Measurements from ENCODE around the gene FSTL5.

Gene FSTL5

DNA sequence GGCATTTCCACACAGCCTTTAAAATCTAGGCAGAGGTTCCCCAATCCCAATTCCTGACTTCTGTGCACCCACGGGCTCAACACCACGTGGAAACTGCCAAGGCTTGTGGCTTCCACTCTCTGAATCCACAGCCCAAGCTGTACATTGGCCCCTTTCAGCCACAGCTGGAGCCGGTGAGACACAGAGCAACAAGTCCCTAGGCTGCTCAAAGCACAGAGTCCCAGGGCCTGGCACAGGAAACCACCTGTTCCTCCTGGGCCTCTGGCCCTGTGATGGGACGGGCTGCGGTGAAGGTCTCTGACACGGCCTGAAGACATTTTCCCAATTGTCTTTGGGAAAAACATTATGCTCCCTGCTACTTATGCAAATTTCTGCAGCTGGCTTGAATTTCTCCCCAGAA is 500.0 kb downstream of the FSTL5 start:
- POLR2A ChIA-PET = no interaction called here
- DNase-seq (ENCODE audit: extremely low spot score) = no peak

DNA sequence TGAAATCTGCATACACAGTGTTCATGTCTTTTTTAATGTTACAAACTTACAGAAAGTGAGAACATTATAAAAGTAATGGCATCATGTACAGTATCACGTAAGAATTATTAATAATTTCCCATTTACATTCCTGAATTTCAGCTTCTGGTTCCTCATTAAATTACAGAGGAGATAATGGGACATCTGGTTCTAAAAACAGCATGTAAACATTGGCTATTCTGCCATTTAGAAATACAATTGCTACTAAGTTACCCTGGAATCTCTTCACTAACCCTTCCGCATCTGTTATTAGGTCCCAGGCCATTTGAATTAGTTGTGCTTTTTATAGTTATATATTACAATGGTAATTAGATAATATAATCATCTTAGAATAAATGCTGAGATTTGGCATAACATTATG is 505.1 kb downstream of the FSTL5 start:
- CTCF ChIA-PET = no interaction called here
- TF ChIP-seq TARDBP (IDR thresholded peaks at IDR 0.05) (no peak), LEF1 (IDR thresholded peaks at IDR 0.05; ENCODE audit: borderline replicate concordance) (no peak)
- POLR2A ChIA-PET = no interaction called here
- DNase-seq (ENCODE audit: extremely low spot score) = no peak

More for the DNA sequence above, 500.0 kb downstream of the FSTL5 start:
- TF ChIP-seq SP1 (IDR thresholded peaks at IDR 0.05) (no peak), FOXM1 (IDR thresholded peaks at IDR 0.05; ENCODE audit: borderline replicate concordance) (no peak), PKNOX1 (IDR thresholded peaks at IDR 0.05) (no peak), LEF1 (IDR thresholded peaks at IDR 0.05; ENCODE audit: borderline replicate concordance) (no peak), ZNF384 (IDR thresholded peaks at IDR 0.05) (no peak), SUZ12 (IDR thresholded peaks at IDR 0.05) (no peak), BHLHE40 (IDR thresholded peaks at IDR 0.05; ENCODE audit: borderline replicate concordance) (no peak)
- CTCF ChIA-PET = interaction anchor here (0.5 kb wide), 1 partner anchor 92 kb away, joined by 4 read pairs; no protein-coding TSS in a partner anchor

DNA sequence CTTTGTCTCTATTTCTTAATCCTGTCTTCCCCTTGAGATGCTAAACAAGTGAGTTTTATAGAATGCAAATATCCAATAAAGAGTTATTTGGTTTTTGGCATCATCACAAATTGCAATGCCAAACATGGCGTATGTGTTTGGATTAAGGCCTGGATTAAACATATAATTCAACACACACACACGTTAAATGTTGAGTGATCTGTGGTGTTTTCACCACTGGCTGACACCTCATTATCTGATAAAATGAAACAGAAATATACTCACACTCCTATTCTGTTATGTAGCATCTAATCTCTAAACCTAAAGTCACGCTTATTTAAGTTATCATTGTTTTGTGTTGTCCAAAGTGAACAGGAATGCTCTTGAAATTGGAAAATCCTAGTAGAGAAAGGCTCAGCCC is 506.2 kb downstream of the FSTL5 start:
- DNase-seq (ENCODE audit: extremely low spot score) = no peak
- CTCF ChIA-PET = no interaction called here
- TF ChIP-seq SUZ12 (IDR thresholded peaks at IDR 0.05) (no peak), LEF1 (IDR thresholded peaks at IDR 0.05; ENCODE audit: borderline replicate concordance) (no peak), PKNOX1 (IDR thresholded peaks at IDR 0.05) (no peak), SP1 (IDR thresholded peaks at IDR 0.05) (no peak), BHLHE40 (IDR thresholded peaks at IDR 0.05; ENCODE audit: borderline replicate concordance) (no peak), HDGF (IDR thresholded peaks at IDR 0.05; ENCODE audit: borderline replicate concordance) (no peak), ZNF384 (IDR thresholded peaks at IDR 0.05) (no peak), ARNT (IDR thresholded peaks at IDR 0.05) (no peak), FOXM1 (IDR thresholded peaks at IDR 0.05; ENCODE audit: borderline replicate concordance) (no peak), CTBP1 (IDR thresholded peaks at IDR 0.05; ENCODE audit: borderline replicate concordance) (no peak), FOXK2 (IDR thresholded peaks at IDR 0.05) (no peak), TARDBP (IDR thresholded peaks at IDR 0.05) (no peak), FOXA1 (IDR thresholded peaks at IDR 0.05) (no peak), ELF4 (IDR thresholded peaks at IDR 0.05) (no peak), L3MBTL2 (conservative IDR thresholded peaks at IDR 0.05) (no peak)
- POLR2A ChIA-PET = no interaction called here

- no peak for DNase-seq (ENCODE audit: extremely low spot score)
- ChIA-PET CTCF (no interaction called here), POLR2A (no interaction called here)
- TF ChIP-seq SP1 (IDR thresholded peaks at IDR 0.05) (no peak), ZNF384 (IDR thresholded peaks at IDR 0.05) (no peak), FOXK2 (IDR thresholded peaks at IDR 0.05) (no peak), BHLHE40 (IDR thresholded peaks at IDR 0.05; ENCODE audit: borderline replicate concordance) (no peak), ARNT (IDR thresholded peaks at IDR 0.05) (no peak), FOXA1 (IDR thresholded peaks at IDR 0.05) (no peak), CTBP1 (IDR thresholded peaks at IDR 0.05; ENCODE audit: borderline replicate concordance) (no peak), HDGF (IDR thresholded peaks at IDR 0.05; ENCODE audit: borderline replicate concordance) (no peak), SUZ12 (IDR thresholded peaks at IDR 0.05) (no peak), TARDBP (IDR thresholded peaks at IDR 0.05) (no peak), LEF1 (IDR thresholded peaks at IDR 0.05; ENCODE audit: borderline replicate concordance) (no peak), FOXM1 (IDR thresholded peaks at IDR 0.05; ENCODE audit: borderline replicate concordance) (no peak), PKNOX1 (IDR thresholded peaks at IDR 0.05) (no peak), NFRKB (IDR thresholded peaks at IDR 0.05) (no peak), L3MBTL2 (conservative IDR thresholded peaks at IDR 0.05) (no peak), ELF4 (IDR thresholded peaks at IDR 0.05) (no peak)
Measured at GRCh38 chr4:161656594-161656993, 507.2 kb downstream of the FSTL5 start.

DNA sequence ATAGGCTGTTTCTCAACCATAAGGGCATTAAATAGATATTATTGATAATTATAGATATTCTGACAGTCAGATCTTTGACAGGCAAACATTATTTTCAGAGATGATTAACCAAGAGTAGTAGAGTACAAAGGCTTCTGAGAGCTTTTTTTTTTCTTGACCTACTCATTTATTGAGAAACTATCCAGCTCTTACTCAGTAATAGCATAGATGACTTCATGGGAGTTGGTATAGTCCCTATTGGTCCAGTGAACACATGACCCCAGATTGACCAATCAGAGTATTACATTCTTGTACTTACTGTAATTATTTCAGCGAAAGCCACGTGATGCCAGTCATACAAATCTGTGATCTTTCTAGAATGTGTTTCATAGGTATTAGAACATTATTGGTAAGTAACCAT is 508.7 kb downstream of the FSTL5 start:
- TF ChIP-seq CTBP1 (IDR thresholded peaks at IDR 0.05; ENCODE audit: borderline replicate concordance) (no peak), FOXK2 (IDR thresholded peaks at IDR 0.05) (no peak), SP1 (IDR thresholded peaks at IDR 0.05) (no peak), BHLHE40 (IDR thresholded peaks at IDR 0.05; ENCODE audit: borderline replicate concordance) (no peak), TARDBP (IDR thresholded peaks at IDR 0.05) (no peak), FOXA1 (IDR thresholded peaks at IDR 0.05) (no peak), HDGF (IDR thresholded peaks at IDR 0.05; ENCODE audit: borderline replicate concordance) (no peak), SUZ12 (IDR thresholded peaks at IDR 0.05) (no peak), NFRKB (IDR thresholded peaks at IDR 0.05) (no peak), PKNOX1 (IDR thresholded peaks at IDR 0.05) (no peak), LEF1 (IDR thresholded peaks at IDR 0.05; ENCODE audit: borderline replicate concordance) (no peak), ARNT (IDR thresholded peaks at IDR 0.05) (no peak), L3MBTL2 (conservative IDR thresholded peaks at IDR 0.05) (no peak), FOXM1 (IDR thresholded peaks at IDR 0.05; ENCODE audit: borderline replicate concordance) (no peak)
- ChIA-PET POLR2A (no interaction called here), CTCF (no interaction called here)
- no peak for DNase-seq (ENCODE audit: extremely low spot score)

DNA sequence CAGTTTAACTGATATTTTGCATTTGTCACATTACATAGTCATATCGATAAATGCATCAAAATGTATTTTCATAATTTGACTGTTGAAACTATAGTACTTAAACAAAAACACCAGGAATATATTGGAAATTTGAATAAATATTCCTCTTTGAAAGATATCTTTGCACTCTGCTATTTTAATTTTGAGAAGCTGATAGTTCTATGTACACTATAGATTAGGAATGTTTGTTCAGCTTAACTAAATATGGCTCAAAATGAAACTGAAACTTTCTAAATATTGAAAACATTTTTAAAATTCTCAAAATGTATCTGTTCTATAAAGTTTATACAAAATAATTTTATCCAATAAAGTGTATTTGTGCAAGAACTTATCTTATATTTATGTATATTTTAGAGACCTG is 510.1 kb downstream of the FSTL5 start:
- CTCF ChIA-PET = no interaction called here
- POLR2A ChIA-PET = no interaction called here
- TF ChIP-seq HDGF (IDR thresholded peaks at IDR 0.05; ENCODE audit: borderline replicate concordance) (no peak), CTBP1 (IDR thresholded peaks at IDR 0.05; ENCODE audit: borderline replicate concordance) (no peak), TARDBP (IDR thresholded peaks at IDR 0.05) (no peak), LEF1 (IDR thresholded peaks at IDR 0.05; ENCODE audit: borderline replicate concordance) (no peak), PKNOX1 (IDR thresholded peaks at IDR 0.05) (no peak), ZNF384 (IDR thresholded peaks at IDR 0.05) (no peak), SP1 (IDR thresholded peaks at IDR 0.05) (no peak), ELF4 (IDR thresholded peaks at IDR 0.05) (no peak), BHLHE40 (IDR thresholded peaks at IDR 0.05; ENCODE audit: borderline replicate concordance) (no peak), FOXM1 (IDR thresholded peaks at IDR 0.05; ENCODE audit: borderline replicate concordance) (no peak), SUZ12 (IDR thresholded peaks at IDR 0.05) (no peak), FOXA1 (IDR thresholded peaks at IDR 0.05) (no peak), L3MBTL2 (conservative IDR thresholded peaks at IDR 0.05) (no peak), FOXK2 (IDR thresholded peaks at IDR 0.05) (no peak), NFRKB (IDR thresholded peaks at IDR 0.05) (no peak), ARNT (IDR thresholded peaks at IDR 0.05) (no peak)
- no peak for DNase-seq (ENCODE audit: extremely low spot score)
